Measurements from ENCODE around the gene CNTN4. TPM values are rescaled to one million over a fixed set of nuclear protein-coding genes. Genes with fewer than 3 reads are reported as not detected.

Gene CNTN4
- total and polyA plus RNA-seq, 4 donors, result 1.5 to 30.7 (median 5.7) TPM

DNA sequence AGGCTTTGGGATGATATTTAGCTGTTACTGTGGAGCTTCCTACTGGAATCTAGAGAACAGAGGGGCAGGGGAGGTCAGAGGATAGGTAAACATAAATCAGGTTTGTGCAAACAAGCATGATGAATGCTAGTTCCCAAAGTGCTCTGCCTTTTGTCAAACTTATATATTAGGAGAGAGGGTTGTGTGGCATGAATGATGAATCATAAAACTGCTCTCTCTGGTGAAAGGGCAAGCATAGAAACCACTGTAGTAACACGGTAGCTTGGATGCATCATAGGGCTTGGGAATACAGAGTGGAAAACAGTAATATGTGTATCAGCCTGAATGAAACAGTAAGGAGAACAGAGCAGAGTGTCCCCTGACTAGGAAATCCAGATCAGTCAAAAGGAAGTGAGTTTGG lies 524.8 kb downstream of the CNTN4 start:
- no peaks in the 10 kb centered on the region for H3K9me3 ChIP-seq (ENCODE audit: control insufficient read depth in 4 of 4, insufficient read depth in 3 of 4, low read length in 3 of 4)
- H3K4me3 ChIP-seq, result no peak overlapping the region
- H3K9ac ChIP-seq (ENCODE audit: insufficient read depth in 1 of 2, low read length in 2 of 2), result no peak overlapping the region
- no peaks in the 10 kb centered on the region for H3K36me3 ChIP-seq (ENCODE audit: control insufficient read depth in 4 of 4, insufficient read depth in 4 of 4, low read length in 4 of 4)
- TF ChIP-seq, protein P1, sequence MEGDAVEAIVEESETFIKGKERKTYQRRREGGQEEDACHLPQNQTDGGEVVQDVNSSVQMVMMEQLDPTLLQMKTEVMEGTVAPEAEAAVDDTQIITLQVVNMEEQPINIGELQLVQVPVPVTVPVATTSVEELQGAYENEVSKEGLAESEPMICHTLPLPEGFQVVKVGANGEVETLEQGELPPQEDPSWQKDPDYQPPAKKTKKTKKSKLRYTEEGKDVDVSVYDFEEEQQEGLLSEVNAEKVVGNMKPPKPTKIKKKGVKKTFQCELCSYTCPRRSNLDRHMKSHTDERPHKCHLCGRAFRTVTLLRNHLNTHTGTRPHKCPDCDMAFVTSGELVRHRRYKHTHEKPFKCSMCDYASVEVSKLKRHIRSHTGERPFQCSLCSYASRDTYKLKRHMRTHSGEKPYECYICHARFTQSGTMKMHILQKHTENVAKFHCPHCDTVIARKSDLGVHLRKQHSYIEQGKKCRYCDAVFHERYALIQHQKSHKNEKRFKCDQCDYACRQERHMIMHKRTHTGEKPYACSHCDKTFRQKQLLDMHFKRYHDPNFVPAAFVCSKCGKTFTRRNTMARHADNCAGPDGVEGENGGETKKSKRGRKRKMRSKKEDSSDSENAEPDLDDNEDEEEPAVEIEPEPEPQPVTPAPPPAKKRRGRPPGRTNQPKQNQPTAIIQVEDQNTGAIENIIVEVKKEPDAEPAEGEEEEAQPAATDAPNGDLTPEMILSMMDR (IDR thresholded peaks at IDR 0.05; ENCODE audit: control extremely low read depth, extremely low read depth), result no peak
- no peak for ATAC-seq (ENCODE audit: insufficient read depth, low FRiP score)
- DNase-seq, result no peak
- no peaks in the 10 kb centered on the region for H3K4me1 ChIP-seq (ENCODE audit: control insufficient read depth in 5 of 5, insufficient read depth in 5 of 5, low read length in 5 of 5)
- 31 to 44% methylated on average over 1 of the region's 1 CpG for WGBS, 2 donors
- H3K27me3 ChIP-seq (ENCODE audit: control insufficient read depth in 3 of 3, insufficient read depth in 3 of 3, low read length in 2 of 3), result no peaks in the 10 kb centered on the region
- no peak overlapping the region for H3K27ac ChIP-seq (ENCODE audit: low read depth in 1 of 2, low read length in 1 of 2)

DNA sequence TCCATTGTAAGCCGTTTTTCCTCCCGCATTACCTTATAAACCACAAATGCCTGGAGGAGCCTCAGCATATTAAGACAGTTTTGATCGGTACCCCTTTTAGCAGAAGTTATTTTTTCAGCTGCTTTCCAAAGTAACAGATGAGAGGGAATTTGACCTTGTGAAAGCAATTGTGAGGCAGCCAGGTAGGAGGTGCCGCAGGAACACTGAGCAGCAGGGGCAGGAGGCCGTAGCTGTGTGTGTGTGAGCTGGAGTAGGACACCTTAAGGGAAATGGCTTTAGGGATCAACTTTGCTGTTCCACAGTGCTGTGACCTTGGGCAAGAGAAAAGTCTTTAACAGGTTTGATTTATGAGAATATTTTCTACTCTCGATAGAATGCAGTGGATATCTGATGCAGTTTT lies 529.5 kb downstream of the CNTN4 start:
- Histone ChIP-seq H3K9ac (ENCODE audit: insufficient read depth in 1 of 2, low read length in 2 of 2) (no peak overlapping the region), H3K4me1 (ENCODE audit: control insufficient read depth in 5 of 5, insufficient read depth in 5 of 5, low read length in 5 of 5) (no peaks in the 10 kb centered on the region), H3K4me3 (no peak overlapping the region), H3K36me3 (ENCODE audit: control insufficient read depth in 4 of 4, insufficient read depth in 4 of 4, low read length in 4 of 4) (no peaks in the 10 kb centered on the region), H3K9me3 (ENCODE audit: control insufficient read depth in 4 of 4, insufficient read depth in 3 of 4, low read length in 3 of 4) (no peaks in the 10 kb centered on the region), H3K27me3 (ENCODE audit: control insufficient read depth in 3 of 3, insufficient read depth in 3 of 3, low read length in 2 of 3) (no peaks in the 10 kb centered on the region), H3K27ac (ENCODE audit: low read depth in 1 of 2, low read length in 1 of 2) (no peak overlapping the region)
- ATAC-seq (ENCODE audit: insufficient read depth, low FRiP score) (no peak), DNase-seq (no peak)
- WGBS, 2 donors, result 88% methylated on average over 6 of the region's 6 CpGs
- TF ChIP-seq, protein P1 (IDR thresholded peaks at IDR 0.05; ENCODE audit: control extremely low read depth, extremely low read depth), result no peak

DNA sequence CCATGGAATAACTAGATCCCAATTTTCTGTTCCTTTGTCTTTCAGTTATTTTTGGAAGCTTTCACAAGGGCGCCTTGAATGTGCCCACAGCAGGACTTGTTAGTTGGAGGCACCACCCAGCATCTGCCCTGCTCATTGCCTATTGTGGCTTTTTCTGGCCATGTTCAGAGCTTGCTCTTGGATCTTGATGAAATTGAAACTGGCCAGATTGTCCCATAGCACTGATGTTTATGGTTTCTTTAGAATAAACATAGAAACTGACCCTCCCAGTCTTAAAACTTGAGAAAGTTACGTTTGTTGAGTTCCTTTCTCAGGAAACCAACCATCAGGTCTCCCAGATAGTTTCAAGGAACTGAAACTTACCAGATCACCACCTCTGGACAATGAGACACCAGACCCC lies 536.8 kb downstream of the CNTN4 start:
- Histone ChIP-seq H3K4me1 (ENCODE audit: control insufficient read depth in 5 of 5, insufficient read depth in 5 of 5, low read length in 5 of 5) (no peaks in the 10 kb centered on the region), H3K9ac (ENCODE audit: insufficient read depth in 1 of 2, low read length in 2 of 2) (no peak overlapping the region), H3K27me3 (ENCODE audit: control insufficient read depth in 3 of 3, insufficient read depth in 3 of 3, low read length in 2 of 3) (no peaks in the 10 kb centered on the region), H3K27ac (ENCODE audit: low read depth in 1 of 2, low read length in 1 of 2) (no peak overlapping the region), H3K4me3 (no peak overlapping the region), H3K36me3 (ENCODE audit: control insufficient read depth in 4 of 4, insufficient read depth in 4 of 4, low read length in 4 of 4) (no peaks in the 10 kb centered on the region), H3K9me3 (ENCODE audit: control insufficient read depth in 4 of 4, insufficient read depth in 3 of 4, low read length in 3 of 4) (no peaks in the 10 kb centered on the region)
- TF ChIP-seq, protein P1 (IDR thresholded peaks at IDR 0.05; ENCODE audit: control extremely low read depth, extremely low read depth), result no peak
- DNase-seq (no peak), ATAC-seq (ENCODE audit: insufficient read depth, low FRiP score) (no peak)
- 70 to 74% methylated on average over 2 of the region's 2 CpGs for WGBS, 2 donors

DNA sequence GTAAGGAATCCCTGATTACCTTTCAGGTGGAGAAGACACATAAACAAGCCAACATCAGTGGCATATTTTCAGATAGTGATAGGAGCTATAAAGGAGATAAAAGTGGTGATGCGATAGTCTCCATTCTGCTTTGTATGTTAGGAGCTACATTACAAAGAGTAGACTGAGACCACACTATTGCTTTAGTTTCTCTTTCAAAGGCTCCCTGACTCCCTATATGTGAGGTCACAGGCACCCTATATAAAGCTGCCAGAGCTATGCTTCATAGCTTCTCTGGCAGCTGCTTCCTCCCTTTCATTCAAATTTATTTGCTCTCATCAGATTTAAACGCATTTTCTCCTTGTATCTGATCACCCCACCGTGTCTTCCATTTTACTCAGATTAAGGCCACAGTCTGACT lies 544.9 kb downstream of the CNTN4 start:
- TF ChIP-seq, protein P1 (IDR thresholded peaks at IDR 0.05; ENCODE audit: control extremely low read depth, extremely low read depth), result no peak
- Histone ChIP-seq H3K27ac (ENCODE audit: low read depth in 1 of 2, low read length in 1 of 2) (no peak overlapping the region), H3K27me3 (ENCODE audit: control insufficient read depth in 3 of 3, insufficient read depth in 3 of 3, low read length in 2 of 3) (no peaks in the 10 kb centered on the region), H3K4me3 (no peak overlapping the region), H3K9ac (ENCODE audit: insufficient read depth in 1 of 2, low read length in 2 of 2) (no peak overlapping the region), H3K4me1 (ENCODE audit: control insufficient read depth in 5 of 5, insufficient read depth in 5 of 5, low read length in 5 of 5) (no peaks in the 10 kb centered on the region), H3K36me3 (ENCODE audit: control insufficient read depth in 4 of 4, insufficient read depth in 4 of 4, low read length in 4 of 4) (no peaks in the 10 kb centered on the region), H3K9me3 (ENCODE audit: control insufficient read depth in 4 of 4, insufficient read depth in 3 of 4, low read length in 3 of 4) (peaks cover 0 to 2% (median 0%) of the 10 kb centered on the region in 4 donors)
- WGBS, 2 donors, result 74% methylated on average over 3 of the region's 3 CpGs
- DNase-seq (no peak), ATAC-seq (ENCODE audit: insufficient read depth, low FRiP score) (no peak)
